ENCODE measurements around the gene CSTPP1.
"Not testable (repeated sequence)": the region's sequence is repeated elsewhere in the genome, so short reads cannot be mapped to it uniquely, and the experiment has no call there.

CSTPP1 gene

GRCh38 chr11:47192111-47192510 is 255.6 kb downstream of the CSTPP1 start:
- H3K27me3 ChIP-seq (ENCODE audit: insufficient read depth, insufficient read length) = no peaks in the 10 kb centered on the region
- H3K9ac ChIP-seq (ENCODE audit: insufficient read length, low read depth) = no peak overlapping the region
- peaks cover 15% of the 10 kb centered on the region for H3K4me1 ChIP-seq (ENCODE audit: insufficient read depth, insufficient read length)
- DNase-seq (ENCODE audit: low read depth, low spot score) = no peak
- TF ChIP-seq ZNF274 (IDR thresholded peaks at IDR 0.05; ENCODE audit: low read depth, low read length) = no peak
- H3K9me3 ChIP-seq (ENCODE audit: insufficient read depth, low read length) = no peaks in the 10 kb centered on the region
- H3K36me3 ChIP-seq (ENCODE audit: insufficient read depth, insufficient read length, low read length) = no peaks in the 10 kb centered on the region
- no peak overlapping the region for H3K4me3 ChIP-seq (ENCODE audit: insufficient read length, low read depth)

GRCh38 chr11:47198161-47198560 is 261.6 kb downstream of the CSTPP1 start:
- H3K9me3 ChIP-seq (ENCODE audit: insufficient read depth, low read length); H3K4me3 ChIP-seq (ENCODE audit: insufficient read length, low read depth); H3K36me3 ChIP-seq (ENCODE audit: insufficient read depth, insufficient read length, low read length); DNase-seq (ENCODE audit: low read depth, low spot score); H3K9ac ChIP-seq (ENCODE audit: insufficient read length, low read depth); H3K4me1 ChIP-seq (ENCODE audit: insufficient read depth, insufficient read length); H3K27me3 ChIP-seq (ENCODE audit: insufficient read depth, insufficient read length): not testable (repeated sequence)

GRCh38 chr11:47201015-47201414 is 264.5 kb downstream of the CSTPP1 start:
- peaks cover 10% of the 10 kb centered on the region for H3K4me1 ChIP-seq (ENCODE audit: insufficient read depth, insufficient read length)
- TF ChIP-seq YY1 (IDR thresholded peaks at IDR 0.05; ENCODE audit: insufficient read depth, insufficient read length) = no peak
- TF ChIP-seq SUZ12 (IDR thresholded peaks at IDR 0.05; ENCODE audit: extremely low read depth, insufficient read depth, insufficient read length) = no peak
- no peak for TF ChIP-seq ZNF274 (IDR thresholded peaks at IDR 0.05; ENCODE audit: low read depth, low read length)
- H3K36me3 ChIP-seq (ENCODE audit: insufficient read depth, insufficient read length, low read length) = no peaks in the 10 kb centered on the region
- no peak for DNase-seq (ENCODE audit: low read depth, low spot score)
- H3K9me3 ChIP-seq (ENCODE audit: insufficient read depth, low read length) = no peaks in the 10 kb centered on the region
- no peak overlapping the region for H3K4me3 ChIP-seq (ENCODE audit: insufficient read length, low read depth)
- H3K27me3 ChIP-seq (ENCODE audit: insufficient read depth, insufficient read length) = no peaks in the 10 kb centered on the region
- no peak overlapping the region for H3K9ac ChIP-seq (ENCODE audit: insufficient read length, low read depth)

GRCh38 chr11:47202576-47202975 is 266.0 kb downstream of the CSTPP1 start:
- no peak overlapping the region for H3K9ac ChIP-seq (ENCODE audit: insufficient read length, low read depth)
- H3K9me3 ChIP-seq (ENCODE audit: insufficient read depth, low read length) = no peaks in the 10 kb centered on the region
- DNase-seq (ENCODE audit: low read depth, low spot score) = no peak
- peaks cover 10% of the 10 kb centered on the region for H3K4me1 ChIP-seq (ENCODE audit: insufficient read depth, insufficient read length)
- no peaks in the 10 kb centered on the region for H3K27me3 ChIP-seq (ENCODE audit: insufficient read depth, insufficient read length)
- no peaks in the 10 kb centered on the region for H3K36me3 ChIP-seq (ENCODE audit: insufficient read depth, insufficient read length, low read length)
- no peak overlapping the region for H3K4me3 ChIP-seq (ENCODE audit: insufficient read length, low read depth)
- TF ChIP-seq SUZ12 (IDR thresholded peaks at IDR 0.05; ENCODE audit: extremely low read depth, insufficient read depth, insufficient read length) (no peak), YY1 (IDR thresholded peaks at IDR 0.05; ENCODE audit: insufficient read depth, insufficient read length) (no peak), ZNF274 (IDR thresholded peaks at IDR 0.05; ENCODE audit: low read depth, low read length) (no peak)

GRCh38 chr11:47204637-47204989 is 268.1 kb downstream of the CSTPP1 start:
- Histone ChIP-seq H3K9me3 (ENCODE audit: insufficient read depth, low read length) (no peaks in the 10 kb centered on the region), H3K9ac (ENCODE audit: insufficient read length, low read depth) (no peak overlapping the region), H3K4me1 (ENCODE audit: insufficient read depth, insufficient read length) (peaks cover 10% of the 10 kb centered on the region), H3K36me3 (ENCODE audit: insufficient read depth, insufficient read length, low read length) (no peaks in the 10 kb centered on the region), H3K4me3 (ENCODE audit: insufficient read length, low read depth) (no peak overlapping the region), H3K27me3 (ENCODE audit: insufficient read depth, insufficient read length) (no peaks in the 10 kb centered on the region)
- DNase-seq (ENCODE audit: low read depth, low spot score) = no peak
- no peak for TF ChIP-seq YY1 (IDR thresholded peaks at IDR 0.05; ENCODE audit: insufficient read depth, insufficient read length)
- no peak for TF ChIP-seq ZNF274 (IDR thresholded peaks at IDR 0.05; ENCODE audit: low read depth, low read length)
- no peak for TF ChIP-seq SUZ12 (IDR thresholded peaks at IDR 0.05; ENCODE audit: extremely low read depth, insufficient read depth, insufficient read length)

GRCh38 chr11:47206577-47206976 is 270.0 kb downstream of the CSTPP1 start:
- not testable (repeated sequence) for H3K9ac ChIP-seq (ENCODE audit: insufficient read length, low read depth); H3K27me3 ChIP-seq (ENCODE audit: insufficient read depth, insufficient read length); H3K9me3 ChIP-seq (ENCODE audit: insufficient read depth, low read length); DNase-seq (ENCODE audit: low read depth, low spot score); H3K36me3 ChIP-seq (ENCODE audit: insufficient read depth, insufficient read length, low read length); H3K4me1 ChIP-seq (ENCODE audit: insufficient read depth, insufficient read length); H3K4me3 ChIP-seq (ENCODE audit: insufficient read length, low read depth)

- no peaks in the 10 kb centered on the region for H3K27me3 ChIP-seq (ENCODE audit: insufficient read depth, insufficient read length)
- no peak for TF ChIP-seq YY1 (IDR thresholded peaks at IDR 0.05; ENCODE audit: insufficient read depth, insufficient read length)
- no peak for TF ChIP-seq SUZ12 (IDR thresholded peaks at IDR 0.05; ENCODE audit: extremely low read depth, insufficient read depth, insufficient read length)
- TF ChIP-seq ZNF274 (IDR thresholded peaks at IDR 0.05; ENCODE audit: low read depth, low read length) = no peak
- H3K4me3 ChIP-seq (ENCODE audit: insufficient read length, low read depth) = no peak overlapping the region
- H3K9me3 ChIP-seq (ENCODE audit: insufficient read depth, low read length) = no peaks in the 10 kb centered on the region; the same call in 1 of the 2 replicates
- DNase-seq (ENCODE audit: low read depth, low spot score) = no peak
- H3K4me1 ChIP-seq (ENCODE audit: insufficient read depth, insufficient read length) = peaks cover 6% of the 10 kb centered on the region
- H3K9ac ChIP-seq (ENCODE audit: insufficient read length, low read depth) = no peak overlapping the region
- H3K36me3 ChIP-seq (ENCODE audit: insufficient read depth, insufficient read length, low read length) = no peaks in the 10 kb centered on the region
These were observed 270.9 kb downstream of the CSTPP1 start for GRCh38 chr11:47207459-47207858.

- not testable (repeated sequence) for H3K36me3 ChIP-seq (ENCODE audit: insufficient read depth, insufficient read length, low read length); DNase-seq (ENCODE audit: low read depth, low spot score); H3K9ac ChIP-seq (ENCODE audit: insufficient read length, low read depth); H3K4me3 ChIP-seq (ENCODE audit: insufficient read length, low read depth); H3K9me3 ChIP-seq (ENCODE audit: insufficient read depth, low read length); H3K27me3 ChIP-seq (ENCODE audit: insufficient read depth, insufficient read length)
- peaks cover 10% of the 10 kb centered on the region for H3K4me1 ChIP-seq (ENCODE audit: insufficient read depth, insufficient read length)
These were observed 271.5 kb downstream of the CSTPP1 start for GRCh38 chr11:47208008-47208552.
